Measurements from ENCODE around the gene CAPN9.
A peak's percentile ranks its signal among the peaks of the same experiment; 100 is the strongest.

The CAPN9 gene

GRCh38 chr1:230800891-230801840 lies 54.0 kb downstream of the CAPN9 start:
- no peak for DNase-seq

- no peak for DNase-seq
These were observed 57.2 kb downstream of the CAPN9 start for GRCh38 chr1:230804396-230804795.

- no peak for DNase-seq
These were observed 59.4 kb downstream of the CAPN9 start for GRCh38 chr1:230806552-230806951.

- DNase-seq = peak; percentile 94 to 99
These were observed 59.8 kb downstream of the CAPN9 start for GRCh38 chr1:230807029-230807428.

GRCh38 chr1:230807561-230808280 lies 60.5 kb downstream of the CAPN9 start:
- peak; percentile 67 to 96 for DNase-seq

- DNase-seq = peak in 1 of 2 donors; percentile 94
These were observed 61.2 kb downstream of the CAPN9 start for GRCh38 chr1:230808281-230808872.

GRCh38 chr1:230809256-230809990 lies 62.2 kb downstream of the CAPN9 start:
- DNase-seq = peak; percentile 16 to 54

- no peak for DNase-seq
These were observed 65.4 kb downstream of the CAPN9 start for GRCh38 chr1:230812568-230812967.

- no peak for DNase-seq
These were observed 67.9 kb downstream of the CAPN9 start for GRCh38 chr1:230814949-230815692.

GRCh38 chr1:230816018-230816417 lies 68.8 kb downstream of the CAPN9 start:
- DNase-seq = no peak

GRCh38 chr1:230818367-230818766 lies 71.2 kb downstream of the CAPN9 start:
- DNase-seq = no peak

- no peak for DNase-seq
These were observed 71.7 kb downstream of the CAPN9 start for GRCh38 chr1:230818901-230819300.

GRCh38 chr1:230819976-230820375 lies 72.8 kb downstream of the CAPN9 start:
- no peak for DNase-seq

GRCh38 chr1:230820568-230820967 lies 73.4 kb downstream of the CAPN9 start:
- peak; percentile 75 to 91 for DNase-seq

- no peak for DNase-seq
These were observed 74.2 kb downstream of the CAPN9 start for GRCh38 chr1:230821346-230821745.

- no peak for DNase-seq
These were observed 74.9 kb downstream of the CAPN9 start for GRCh38 chr1:230822092-230822581.

GRCh38 chr1:230823426-230823825 lies 76.2 kb downstream of the CAPN9 start:
- DNase-seq = no peak

- DNase-seq = no peak
These were observed 76.8 kb downstream of the CAPN9 start for GRCh38 chr1:230823931-230824381.

- no peak for DNase-seq
These were observed 77.3 kb downstream of the CAPN9 start for GRCh38 chr1:230824551-230824918.

- DNase-seq = no peak
These were observed 77.9 kb downstream of the CAPN9 start for GRCh38 chr1:230824919-230825721.

- peak in 1 of 2 donors; percentile 48 for DNase-seq
These were observed 78.6 kb downstream of the CAPN9 start for GRCh38 chr1:230825761-230826160.

All from hippocampal formation (tissue), 2 donors.